ENCODE measurements around the gene CXXC1.
"Not testable (repeated sequence)": the region's sequence is repeated elsewhere in the genome, so short reads cannot be mapped to it uniquely, and the experiment has no call there.

CXXC1 gene

GRCh38 chr18:50287441-50288347 lies at the start of gene CXXC1:
CXXC1 (minus strand) TSS chr18:50287692; CDS start chr18:50287589, 103 bp downstream.
- peak; percentile 95 to 99 for DNase-seq

GRCh38 chr18:50334546-50335152 lies 47.2 kb upstream of the CXXC1 start:
- no peak for DNase-seq

GRCh38 chr18:50331691-50332090 lies 44.2 kb upstream of the CXXC1 start:
- no peak for DNase-seq

- no peak for DNase-seq
Measured at GRCh38 chr18:50330176-50330575, 42.7 kb upstream of the CXXC1 start.

- DNase-seq, result no peak
Measured at GRCh38 chr18:50327983-50328382, 40.5 kb upstream of the CXXC1 start.

- DNase-seq, result no peak
Measured at GRCh38 chr18:50320719-50321118, 33.2 kb upstream of the CXXC1 start.

- DNase-seq, result no peak
Measured at GRCh38 chr18:50315100-50315871, 27.8 kb upstream of the CXXC1 start.

- DNase-seq, result no peak
Measured at GRCh38 chr18:50313873-50314460, 26.5 kb upstream of the CXXC1 start.

GRCh38 chr18:50313031-50313607 lies 25.6 kb upstream of the CXXC1 start:
- DNase-seq, result no peak

- DNase-seq, result no peak
Measured at GRCh38 chr18:50312296-50313030, 25.0 kb upstream of the CXXC1 start.

- no peak for DNase-seq
Measured at GRCh38 chr18:50311650-50312049, 24.2 kb upstream of the CXXC1 start.

GRCh38 chr18:50310080-50310479 lies 22.6 kb upstream of the CXXC1 start:
- no peak for DNase-seq

- DNase-seq, result not testable (repeated sequence)
Measured at GRCh38 chr18:50308851-50309250, 21.4 kb upstream of the CXXC1 start.

GRCh38 chr18:50307738-50308470 lies 20.4 kb upstream of the CXXC1 start:
- peak; percentile 75 to 89 for DNase-seq

- DNase-seq, result no peak
Measured at GRCh38 chr18:50307400-50307737, 19.9 kb upstream of the CXXC1 start.

- no peak for DNase-seq
Measured at GRCh38 chr18:50306944-50307343, 19.5 kb upstream of the CXXC1 start.

- no peak for DNase-seq
Measured at GRCh38 chr18:50301074-50301473, 13.6 kb upstream of the CXXC1 start.

GRCh38 chr18:50299626-50300388 lies 12.3 kb upstream of the CXXC1 start:
- DNase-seq, result no peak

GRCh38 chr18:50298443-50299284 lies 11.2 kb upstream of the CXXC1 start:
- DNase-seq, result peak in 1 of 2 experiments; percentile 22

Data from NCI-H524 (cell line).